Measurements from ENCODE around the gene HAVCR2. TPM values are rescaled to one million over a fixed set of nuclear protein-coding genes. Genes with fewer than 3 reads are reported as not detected.

Gene HAVCR2
- total and polyA plus RNA-seq, 2 of the 13 experiments (the other 11 are each of a cell fraction or from before 2014, with no cell fraction given): 0.07 to 0.16 TPM

DNA sequence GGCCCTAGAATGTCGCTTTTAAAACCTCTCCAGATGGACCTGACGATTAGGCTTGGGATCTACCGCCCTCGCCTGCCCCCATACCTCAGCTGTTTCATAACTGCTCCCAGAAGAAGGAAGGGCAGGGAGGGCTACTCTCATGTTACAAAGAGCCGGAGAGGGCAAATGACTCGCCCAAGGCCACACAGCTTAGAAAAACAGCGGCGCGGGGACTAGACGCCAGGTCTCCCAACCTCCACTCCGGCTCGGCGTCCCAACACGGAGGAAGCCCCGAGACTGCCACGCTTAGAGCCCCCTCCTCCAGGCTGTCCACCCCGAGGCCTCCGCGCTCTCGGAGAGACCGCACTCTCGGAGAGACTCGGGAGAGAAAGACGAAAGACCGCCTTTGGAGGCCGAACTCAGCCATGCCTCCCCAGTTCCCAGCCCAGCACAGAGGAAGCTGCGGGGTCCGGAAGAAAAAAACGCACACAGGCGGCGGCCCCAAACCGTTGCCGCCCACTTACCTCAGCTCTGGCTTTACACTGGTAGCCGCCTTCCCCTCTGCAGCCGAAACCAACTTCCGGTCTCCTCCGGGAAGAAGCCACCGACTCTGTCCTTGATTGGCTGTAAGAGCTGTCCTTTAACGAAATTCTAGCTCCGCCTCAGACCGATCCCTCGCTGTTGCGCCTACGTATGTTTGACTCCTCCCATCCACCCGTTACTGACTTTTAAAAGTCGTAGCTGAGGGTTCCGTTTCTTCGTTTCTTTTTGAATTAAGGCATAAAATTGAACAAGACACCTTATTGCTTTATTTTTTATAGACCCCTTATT is 33.7 kb upstream of the HAVCR2 start, which contains the start of gene MED7 (continued):
- TF ChIP-seq ZNF550 (CRISPR knock-in tag; IDR thresholded peaks at IDR 0.05; ENCODE audit: borderline replicate concordance) (no peak), DNMT1 (CRISPR knock-in tag; IDR thresholded peaks at IDR 0.05) (no peak), CHD4 (IDR thresholded peaks at IDR 0.05; ENCODE audit: borderline replicate concordance, low read length) (no peak), ZNF160 (CRISPR knock-in tag; IDR thresholded peaks at IDR 0.05) (no peak), GTF2F1 (IDR thresholded peaks at IDR 0.05; ENCODE audit: low read length) (no peak), ZNF44 (CRISPR knock-in tag; IDR thresholded peaks at IDR 0.05) (0 out of 2 replicates have a peak, but pooled peaks have one; percentile 57), HMGA1 (CRISPR knock-in tag; conservative IDR thresholded peaks at IDR 0.05) (no peak), ATF7 (IDR thresholded peaks at IDR 0.05) (no peak), ATF7 (CRISPR knock-in tag; IDR thresholded peaks at IDR 0.05) (no peak), MAFG (CRISPR knock-in tag; IDR thresholded peaks at IDR 0.05) (no peak), NPAS2 (CRISPR knock-in tag; IDR thresholded peaks at IDR 0.05; ENCODE audit: borderline replicate concordance) (no peak), ZNF850 (CRISPR knock-in tag; conservative IDR thresholded peaks at IDR 0.05) (no peak), MED8 (CRISPR knock-in tag; IDR thresholded peaks at IDR 0.05; ENCODE audit: insufficient replicate concordance) (peak; percentile 27), JUNB (CRISPR knock-in tag; IDR thresholded peaks at IDR 0.05; ENCODE audit: borderline replicate concordance) (no peak)
- TF ChIP-seq, protein P1, sequence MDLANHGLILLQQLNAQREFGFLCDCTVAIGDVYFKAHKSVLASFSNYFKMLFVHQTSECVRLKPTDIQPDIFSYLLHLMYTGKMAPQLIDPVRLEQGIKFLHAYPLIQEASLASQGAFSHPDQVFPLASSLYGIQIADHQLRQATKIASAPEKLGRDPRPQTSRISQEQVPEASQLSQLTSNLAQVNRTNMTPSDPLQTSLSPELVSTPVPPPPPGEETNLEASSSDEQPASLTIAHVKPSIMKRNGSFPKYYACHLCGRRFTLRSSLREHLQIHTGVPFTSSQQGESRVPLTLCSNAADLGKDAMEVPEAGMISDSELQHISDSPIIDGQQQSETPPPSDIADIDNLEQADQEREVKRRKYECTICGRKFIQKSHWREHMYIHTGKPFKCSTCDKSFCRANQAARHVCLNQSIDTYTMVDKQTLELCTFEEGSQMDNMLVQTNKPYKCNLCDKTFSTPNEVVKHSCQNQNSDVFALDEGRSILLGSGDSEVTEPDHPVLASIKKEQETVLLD (CRISPR knock-in tag; IDR thresholded peaks at IDR 0.05; ENCODE audit: low read depth): no peak
- TF ChIP-seq, protein P2, sequence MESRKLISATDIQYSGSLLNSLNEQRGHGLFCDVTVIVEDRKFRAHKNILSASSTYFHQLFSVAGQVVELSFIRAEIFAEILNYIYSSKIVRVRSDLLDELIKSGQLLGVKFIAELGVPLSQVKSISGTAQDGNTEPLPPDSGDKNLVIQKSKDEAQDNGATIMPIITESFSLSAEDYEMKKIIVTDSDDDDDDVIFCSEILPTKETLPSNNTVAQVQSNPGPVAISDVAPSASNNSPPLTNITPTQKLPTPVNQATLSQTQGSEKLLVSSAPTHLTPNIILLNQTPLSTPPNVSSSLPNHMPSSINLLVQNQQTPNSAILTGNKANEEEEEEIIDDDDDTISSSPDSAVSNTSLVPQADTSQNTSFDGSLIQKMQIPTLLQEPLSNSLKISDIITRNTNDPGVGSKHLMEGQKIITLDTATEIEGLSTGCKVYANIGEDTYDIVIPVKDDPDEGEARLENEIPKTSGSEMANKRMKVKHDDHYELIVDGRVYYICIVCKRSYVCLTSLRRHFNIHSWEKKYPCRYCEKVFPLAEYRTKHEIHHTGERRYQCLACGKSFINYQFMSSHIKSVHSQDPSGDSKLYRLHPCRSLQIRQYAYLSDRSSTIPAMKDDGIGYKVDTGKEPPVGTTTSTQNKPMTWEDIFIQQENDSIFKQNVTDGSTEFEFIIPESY (CRISPR knock-in tag; IDR thresholded peaks at IDR 0.05): no peak
- TF ChIP-seq, protein P3, sequence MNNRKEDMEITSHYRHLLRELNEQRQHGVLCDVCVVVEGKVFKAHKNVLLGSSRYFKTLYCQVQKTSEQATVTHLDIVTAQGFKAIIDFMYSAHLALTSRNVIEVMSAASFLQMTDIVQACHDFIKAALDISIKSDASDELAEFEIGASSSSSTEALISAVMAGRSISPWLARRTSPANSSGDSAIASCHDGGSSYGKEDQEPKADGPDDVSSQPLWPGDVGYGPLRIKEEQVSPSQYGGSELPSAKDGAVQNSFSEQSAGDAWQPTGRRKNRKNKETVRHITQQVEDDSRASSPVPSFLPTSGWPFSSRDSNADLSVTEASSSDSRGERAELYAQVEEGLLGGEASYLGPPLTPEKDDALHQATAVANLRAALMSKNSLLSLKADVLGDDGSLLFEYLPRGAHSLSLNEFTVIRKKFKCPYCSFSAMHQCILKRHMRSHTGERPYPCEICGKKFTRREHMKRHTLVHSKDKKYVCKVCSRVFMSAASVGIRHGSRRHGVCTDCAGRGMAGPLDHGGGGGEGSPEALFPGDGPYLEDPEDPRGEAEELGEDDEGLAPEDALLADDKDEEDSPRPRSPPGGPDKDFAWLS (CRISPR knock-in tag; IDR thresholded peaks at IDR 0.05; ENCODE audit: borderline replicate concordance): no peak
- TF ChIP-seq, protein P4, sequence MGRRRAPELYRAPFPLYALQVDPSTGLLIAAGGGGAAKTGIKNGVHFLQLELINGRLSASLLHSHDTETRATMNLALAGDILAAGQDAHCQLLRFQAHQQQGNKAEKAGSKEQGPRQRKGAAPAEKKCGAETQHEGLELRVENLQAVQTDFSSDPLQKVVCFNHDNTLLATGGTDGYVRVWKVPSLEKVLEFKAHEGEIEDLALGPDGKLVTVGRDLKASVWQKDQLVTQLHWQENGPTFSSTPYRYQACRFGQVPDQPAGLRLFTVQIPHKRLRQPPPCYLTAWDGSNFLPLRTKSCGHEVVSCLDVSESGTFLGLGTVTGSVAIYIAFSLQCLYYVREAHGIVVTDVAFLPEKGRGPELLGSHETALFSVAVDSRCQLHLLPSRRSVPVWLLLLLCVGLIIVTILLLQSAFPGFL (CRISPR knock-in tag; IDR thresholded peaks at IDR 0.05): no peak
- TF ChIP-seq, protein P5, sequence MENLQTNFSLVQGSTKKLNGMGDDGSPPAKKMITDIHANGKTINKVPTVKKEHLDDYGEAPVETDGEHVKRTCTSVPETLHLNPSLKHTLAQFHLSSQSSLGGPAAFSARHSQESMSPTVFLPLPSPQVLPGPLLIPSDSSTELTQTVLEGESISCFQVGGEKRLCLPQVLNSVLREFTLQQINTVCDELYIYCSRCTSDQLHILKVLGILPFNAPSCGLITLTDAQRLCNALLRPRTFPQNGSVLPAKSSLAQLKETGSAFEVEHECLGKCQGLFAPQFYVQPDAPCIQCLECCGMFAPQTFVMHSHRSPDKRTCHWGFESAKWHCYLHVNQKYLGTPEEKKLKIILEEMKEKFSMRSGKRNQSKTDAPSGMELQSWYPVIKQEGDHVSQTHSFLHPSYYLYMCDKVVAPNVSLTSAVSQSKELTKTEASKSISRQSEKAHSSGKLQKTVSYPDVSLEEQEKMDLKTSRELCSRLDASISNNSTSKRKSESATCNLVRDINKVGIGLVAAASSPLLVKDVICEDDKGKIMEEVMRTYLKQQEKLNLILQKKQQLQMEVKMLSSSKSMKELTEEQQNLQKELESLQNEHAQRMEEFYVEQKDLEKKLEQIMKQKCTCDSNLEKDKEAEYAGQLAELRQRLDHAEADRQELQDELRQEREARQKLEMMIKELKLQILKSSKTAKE (CRISPR knock-in tag; IDR thresholded peaks at IDR 0.05; ENCODE audit: borderline replicate concordance): no peak
- TF ChIP-seq, protein P6, sequence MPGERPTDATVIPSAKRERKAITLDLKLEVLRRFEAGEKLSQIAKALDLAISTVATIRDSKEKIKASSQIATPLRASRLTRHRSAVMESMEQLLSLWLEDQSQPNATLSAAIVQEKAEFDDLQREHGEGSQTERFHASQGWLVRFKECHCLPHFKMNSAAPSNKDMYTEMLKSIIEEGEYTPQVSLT (CRISPR knock-in tag; IDR thresholded peaks at IDR 0.05; ENCODE audit: borderline replicate concordance, low read depth): no peak

Measured in HepG2 (cell line).